Endothelial cell of umbilical vein (primary cell): Measurements from ENCODE around the gene VSIR. TPM values are rescaled to one million over a fixed set of nuclear protein-coding genes. Genes with fewer than 3 reads are reported as not detected.

Experiments used
- BruUV-seq: library from RNA; stranded (reverse); fragments of 400-500 nt; replicated peaks from 2 replicates; lab custom pipeline; 2021; lab: Mats Ljungman, UMichigan
- CTCF ChIA-PET: fragments of 300-600, 350-600 bp; sonication (Branson Sonifier 250); formaldehyde crosslinking; loops from one replicate; lab custom pipeline; 2021; ENCODE audit warnings: antibody characterized with exemption, inconsistent platforms; lab: Charles Lee
- POLR2A ChIA-PET: fragments of 300-600, 350-600 bp; sonication (Branson Sonifier 250); formaldehyde crosslinking; loops from one replicate; lab custom pipeline; 2021; ENCODE audit warnings: antibody characterized with exemption, inconsistent platforms; lab: Charles Lee
- DNase-seq: peaks from one replicate; pipeline ENCODE4 v3.0.0-alpha.2; 2011; ENCODE audit warnings: low read depth, low spot score
- FAIRE-seq: peaks from 2 replicates; lab custom pipeline; 2011; peaks lifted over from hg19 to GRCh38; lab: Jason Lieb, UNC
- H2AFZ ChIP-seq: 2 replicates; pipeline ENCODE4 v1.6.0; 2012; ENCODE audit warnings: low read depth, low read length, control low read depth, inconsistent platforms
- H3K27ac ChIP-seq: 2 replicates; pipeline ENCODE4 v1.5.1; 2011; ENCODE audit warnings: low read depth, mild to moderate bottlenecking, control low read depth, low read length, moderate library complexity; ENCODE audit not compliant: insufficient read depth
- H3K27me3 ChIP-seq, 2 experiments: 2 replicates each; pipeline versions ENCODE4 v1.6.0 to v1.6.1; 2011; ENCODE audit warnings: low read length in 2 of 2, mixed read lengths in 1 of 2; ENCODE audit not compliant: control insufficient read depth in 2 of 2, insufficient read depth in 2 of 2
- H3K36me3 ChIP-seq, 2 experiments: 2 replicates in 1 of 2; 3 replicates in 1 of 2; pipeline ENCODE4 v1.5.1; 2011; ENCODE audit warnings: low read length in 2 of 2, mild to moderate bottlenecking in 1 of 2, moderate library complexity in 1 of 2; ENCODE audit not compliant: control insufficient read depth in 2 of 2, insufficient read depth in 2 of 2; ENCODE audit errors: extremely low read depth in 1 of 2
- H3K4me1 ChIP-seq: 3 replicates; pipeline ENCODE4 v1.5.1; 2011; ENCODE audit warnings: mild to moderate bottlenecking, low read length; ENCODE audit not compliant: control insufficient read depth, insufficient read depth; ENCODE audit errors: extremely low read depth
- H3K4me2 ChIP-seq: 2 replicates; pipeline ENCODE4 v1.6.1; 2011; ENCODE audit warnings: low read length, control low read depth, mixed read lengths; ENCODE audit not compliant: insufficient read depth
- H3K4me3 ChIP-seq, 3 experiments: fragments of 200-600 bp in 1 of 3; sonication (generic), shearing (Covaris generic) in 1 of 3; replicated peaks in 1 of 3; 2 replicates each; pipeline ENCODE4 v1.5.1; 2011 to 2016; ENCODE audit warnings: control low read depth in 3 of 3, low read length in 3 of 3, mild to moderate bottlenecking in 2 of 3, inconsistent platforms in 1 of 3, low read depth in 1 of 3, moderate library complexity in 1 of 3; ENCODE audit not compliant: insufficient read depth in 1 of 3
- H3K79me2 ChIP-seq: 2 replicates; pipeline ENCODE4 v1.6.0; 2012; ENCODE audit warnings: low read length, inconsistent platforms; ENCODE audit not compliant: control insufficient read depth, insufficient read depth
- H3K9ac ChIP-seq: replicated peaks from 2 replicates; pipeline ENCODE3; 2011; ENCODE audit warnings: low read length, control low read depth; ENCODE audit not compliant: insufficient read depth; ENCODE audit errors: extremely low read depth
- H3K9me1 ChIP-seq: replicated peaks from 3 replicates; pipeline ENCODE4 v1.6.0; 2011; ENCODE audit warnings: mild to moderate bottlenecking, low read length; ENCODE audit not compliant: control insufficient read depth, insufficient read depth; ENCODE audit errors: extremely low read depth
- H3K9me3 ChIP-seq: replicated peaks from 2 replicates; pipeline ENCODE4 v1.5.1; 2012; ENCODE audit warnings: low read length, inconsistent platforms; ENCODE audit not compliant: control insufficient read depth, insufficient read depth
- H4K20me1 ChIP-seq: replicated peaks from 2 replicates; pipeline ENCODE3; 2011; ENCODE audit warnings: mild to moderate bottlenecking, low read length; ENCODE audit not compliant: control insufficient read depth, insufficient read depth; ENCODE audit errors: extremely low read depth
- CTCF ChIP-seq, 2 donors: IDR thresholded peaks; 1 replicate in 1 of 2; 2 replicates in 1 of 2; pipeline ENCODE4 v1.5.1; 2011; ENCODE audit warnings: low read length in 2 of 2, mild to moderate bottlenecking in 2 of 2, moderate library complexity in 2 of 2, control low read depth in 1 of 2, inconsistent platforms in 1 of 2, low read depth in 1 of 2; ENCODE audit not compliant: insufficient read depth in 1 of 2; ENCODE audit errors: extremely low read depth in 1 of 2
- EZH2 ChIP-seq: IDR thresholded peaks from 2 replicates; pipeline ENCODE4 v1.6.1; 2012; ENCODE audit warnings: borderline replicate concordance, low read depth, mild to moderate bottlenecking, moderate library complexity, low read length, inconsistent platforms; ENCODE audit not compliant: severe bottlenecking
- FOS ChIP-seq: IDR thresholded peaks from 2 replicates; pipeline ENCODE4 v1.6.1; 2011; ENCODE audit warnings: mild to moderate bottlenecking, low read length, moderate library complexity, borderline replicate concordance; ENCODE audit not compliant: insufficient read depth
- GATA2 ChIP-seq: IDR thresholded peaks from 2 replicates; pipeline ENCODE4 v1.7.0; 2011; ENCODE audit warnings: low read depth, mild to moderate bottlenecking, moderate library complexity, mixed read lengths, low read length; ENCODE audit not compliant: insufficient read length, insufficient read depth
- JUN ChIP-seq: IDR thresholded peaks from 2 replicates; pipeline ENCODE4 v1.6.1; 2011; ENCODE audit warnings: borderline replicate concordance, low read depth; ENCODE audit not compliant: insufficient read length, insufficient read depth
- MAX ChIP-seq: IDR thresholded peaks from 2 replicates; pipeline ENCODE4 v1.6.1; 2011; ENCODE audit not compliant: insufficient read depth, insufficient read length
- MYC ChIP-seq: IDR thresholded peaks from one replicate; pipeline ENCODE4 v1.6.1; 2011; ENCODE audit warnings: mild to moderate bottlenecking, low read depth, low read length
- POLR2A ChIP-seq: IDR thresholded peaks from 2 replicates; pipeline ENCODE4 v1.6.1; 2012; ENCODE audit warnings: low read depth, mild to moderate bottlenecking, control low read depth, low read length
- POLR2AphosphoS5 ChIP-seq: IDR thresholded peaks from 2 replicates; pipeline ENCODE4 v1.6.1; 2012; ENCODE audit warnings: low read depth, mild to moderate bottlenecking, control low read depth, low read length, moderate library complexity; ENCODE audit not compliant: insufficient read depth
- dilution Hi-C: fragments of 300-500 bp; cut with MboI; formaldehyde crosslinking; loops from one replicate; pipeline ENCODE4 v1.15.0; 2019; ENCODE audit warnings: low sequenced_read_pairs; ENCODE audit not compliant: extremely low pct_ligation_motif_present
- intact Hi-C: fragments of 100-400 bp; cut with micrococcal nuclease; formaldehyde crosslinking; loops from one replicate; pipeline ENCODE4 v1.10.0; 2022
- polyA plus RNA-seq, 4 experiments: library from polyadenylated mRNA; depleted of rRNA in 3 of 4; stranded (reverse) in 3 of 4; unstranded in 1 of 4; fragments of >200 nt; gene quantifications; 2 replicates each; pipeline versions ENCODE4 v1.2.1 to v1.2.3, GENCODE V29; 2011 to 2012; ENCODE audit warnings: missing spikeins in 1 of 4
- total RNA-seq: library from RNA; stranded (reverse); gene quantifications from 2 replicates; pipeline ENCODE4 v1.2.3, GENCODE V29; 2021

Gene VSIR
- total and polyA plus RNA-seq, 2 donors (not counting 3 experiments of a cell fraction or from before 2014, with no cell fraction given): 4.9 to 6.3 TPM

GRCh38 chr10:71744897-71745663 is 28.2 kb downstream of the VSIR start:
- DNase-seq (no peak), FAIRE-seq (no peak)
- Histone ChIP-seq H3K4me2 (no peak overlapping the region), H4K20me1 (no peaks in the 10 kb centered on the region), H3K27me3 (no peaks in the 10 kb centered on the region), H3K9ac (no peak overlapping the region), H3K9me3 (no peaks in the 10 kb centered on the region), H3K79me2 (no peaks in the 10 kb centered on the region), H3K4me1 (peaks cover 15% of the 10 kb centered on the region), H3K36me3 (no peaks in the 10 kb centered on the region), H3K4me3 (no peak overlapping the region), H2AFZ (no peak overlapping the region), H3K9me1 (no peaks in the 10 kb centered on the region), H3K27ac (no peak overlapping the region)
- POLR2A ChIA-PET: no interaction called here
- dilution Hi-C loops: no loop called here
- CTCF ChIA-PET: interaction anchor here (1.4 kb wide), 1 partner anchor 28 kb away, joined by 3 read pairs; the partner anchor contains the start of gene VSIR
- intact Hi-C loops: no loop called here
- no peak for TF ChIP-seq POLR2AphosphoS5
- TF ChIP-seq MYC: no peak
- no peak for TF ChIP-seq FOS
- no peak for TF ChIP-seq GATA2
- no peak for TF ChIP-seq POLR2A
- TF ChIP-seq MAX: no peak
- TF ChIP-seq JUN: no peak
- no peak for TF ChIP-seq EZH2
- TF ChIP-seq CTCF (IDR thresholded peaks at IDR 0.05; ENCODE audit: extremely low read depth in 1 of 2, insufficient read depth in 1 of 2, low read depth in 1 of 2, low read length in 2 of 2): no peak
- BruUV-seq: no TSS peak
